HG03280 (cell line): ENCODE data around the gene TBXA2R.

ENCODE experiments used
- ATAC-seq: cut with Tn5 transposase; IDR thresholded peaks from one replicate; pipeline ENCODE4 v1.9.1; 2021; ENCODE audit warnings: mild to moderate bottlenecking, moderate library complexity; ENCODE audit not compliant: unreplicated experiment

The TBXA2R gene

DNA sequence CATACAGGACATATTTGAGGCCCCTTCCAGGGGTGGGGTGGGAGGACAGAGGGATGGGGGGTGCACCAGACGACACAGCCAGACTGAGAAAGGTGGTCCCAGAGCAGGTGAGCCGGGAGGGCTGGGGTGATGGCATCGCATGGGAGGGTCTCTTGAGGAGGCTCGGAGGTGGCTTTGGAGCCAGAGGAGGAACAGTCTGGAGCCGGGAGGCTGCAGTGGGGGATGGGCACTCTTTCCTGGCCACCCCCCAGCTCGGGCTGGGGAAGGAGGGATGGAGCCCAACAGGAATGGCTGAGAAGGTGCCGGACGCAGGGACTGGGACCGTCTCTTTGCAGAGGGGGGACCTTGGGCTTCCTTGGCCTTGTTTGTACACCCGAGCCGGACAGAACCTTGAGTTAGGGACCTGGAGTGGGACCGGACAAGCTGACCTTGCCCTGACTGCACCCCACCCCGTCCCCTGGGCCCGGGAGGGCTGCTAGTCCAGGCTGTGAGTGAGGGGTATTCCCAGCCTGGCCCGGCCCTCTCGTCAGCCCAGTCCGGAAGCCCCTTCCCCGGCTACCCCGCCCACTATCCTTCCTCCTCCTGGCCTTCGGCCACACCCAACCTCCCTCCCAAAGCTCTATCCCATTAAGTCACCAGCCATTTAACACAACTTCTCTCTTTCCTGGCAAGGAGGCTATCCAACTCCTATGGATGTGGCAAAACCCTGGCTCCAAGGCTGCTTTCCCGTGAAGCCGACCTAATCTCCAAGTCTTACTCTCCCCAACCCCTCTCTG lies 816 bp upstream of the TBXA2R start:
- ATAC-seq = no peak

DNA sequence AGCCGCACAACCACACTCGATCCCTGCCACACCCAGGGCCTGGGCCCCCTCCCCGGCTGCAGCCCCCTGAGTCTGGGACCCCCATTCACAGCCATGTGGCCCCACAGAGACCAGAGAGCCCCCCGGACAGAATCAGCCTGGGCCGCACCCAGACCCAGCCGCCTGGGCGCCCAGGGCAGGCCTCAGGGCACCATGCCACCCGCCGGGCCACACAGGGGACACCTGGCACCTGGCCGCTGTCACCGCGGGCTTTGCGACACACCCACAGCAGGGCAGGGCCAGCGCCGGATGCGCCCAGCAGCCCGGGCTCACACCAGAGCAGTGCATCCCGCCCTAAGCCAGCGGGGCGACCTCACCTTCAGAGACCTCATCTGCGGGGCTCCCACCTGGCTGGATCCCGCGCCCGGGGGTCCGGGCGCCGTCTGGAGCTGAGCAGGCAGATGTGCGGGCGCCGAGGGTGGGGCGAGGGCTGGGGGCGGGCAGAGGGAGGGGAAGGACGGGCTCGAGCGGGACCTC lies 443 bp downstream of the TBXA2R start:
- no peak for ATAC-seq

DNA sequence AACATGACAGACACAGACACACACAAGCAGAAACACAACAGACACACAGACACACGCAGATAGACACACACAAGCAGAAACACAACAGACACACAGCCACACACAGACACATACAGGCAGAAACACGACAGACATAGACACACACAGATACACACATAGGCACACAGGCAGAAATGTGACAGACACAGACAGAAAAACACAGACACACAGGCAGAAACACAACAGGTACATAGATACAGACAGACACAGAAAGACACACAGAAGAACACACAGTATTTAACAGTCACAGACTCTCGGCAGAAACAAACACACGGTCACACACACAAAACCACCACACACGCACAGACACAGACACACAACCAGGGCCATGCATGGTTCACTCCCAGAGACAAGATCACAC lies 905 bp downstream of the TBXA2R start:
- ATAC-seq = no peak

DNA sequence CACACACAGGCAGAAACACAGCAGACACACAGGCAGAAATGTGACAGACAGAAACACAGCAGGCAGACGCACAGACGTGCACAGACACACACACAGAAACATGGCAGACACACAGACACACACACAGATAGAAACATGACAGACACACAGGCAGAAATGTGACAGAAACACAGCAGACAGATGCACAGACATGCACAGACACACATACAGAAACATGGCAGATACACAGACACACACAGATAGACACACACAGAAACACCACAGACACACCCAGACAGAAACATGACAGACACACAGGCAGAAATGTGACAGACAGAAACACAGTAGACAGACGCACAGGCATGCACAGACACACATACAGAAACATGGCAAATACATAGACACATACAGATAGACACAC lies 1.3 kb downstream of the TBXA2R start:
- ATAC-seq = no peak

DNA sequence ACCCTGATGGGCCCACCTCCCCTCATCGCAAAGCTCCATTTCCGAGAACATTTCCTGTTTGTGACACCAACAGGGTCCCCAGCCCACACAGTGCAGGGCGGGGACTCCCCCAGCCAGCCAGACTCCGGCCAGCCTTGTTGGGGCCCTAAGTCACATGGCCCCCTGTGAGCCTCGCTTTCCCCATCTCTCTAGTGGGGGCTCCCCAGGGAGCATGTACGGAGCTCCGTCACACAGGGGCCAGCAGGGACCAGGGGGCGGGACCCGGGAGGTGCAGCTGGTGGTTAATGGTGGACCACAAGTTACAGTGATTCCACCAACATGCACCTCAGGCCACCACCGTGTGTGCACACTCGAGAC lies 1.7 kb downstream of the TBXA2R start:
- no peak for ATAC-seq

DNA sequence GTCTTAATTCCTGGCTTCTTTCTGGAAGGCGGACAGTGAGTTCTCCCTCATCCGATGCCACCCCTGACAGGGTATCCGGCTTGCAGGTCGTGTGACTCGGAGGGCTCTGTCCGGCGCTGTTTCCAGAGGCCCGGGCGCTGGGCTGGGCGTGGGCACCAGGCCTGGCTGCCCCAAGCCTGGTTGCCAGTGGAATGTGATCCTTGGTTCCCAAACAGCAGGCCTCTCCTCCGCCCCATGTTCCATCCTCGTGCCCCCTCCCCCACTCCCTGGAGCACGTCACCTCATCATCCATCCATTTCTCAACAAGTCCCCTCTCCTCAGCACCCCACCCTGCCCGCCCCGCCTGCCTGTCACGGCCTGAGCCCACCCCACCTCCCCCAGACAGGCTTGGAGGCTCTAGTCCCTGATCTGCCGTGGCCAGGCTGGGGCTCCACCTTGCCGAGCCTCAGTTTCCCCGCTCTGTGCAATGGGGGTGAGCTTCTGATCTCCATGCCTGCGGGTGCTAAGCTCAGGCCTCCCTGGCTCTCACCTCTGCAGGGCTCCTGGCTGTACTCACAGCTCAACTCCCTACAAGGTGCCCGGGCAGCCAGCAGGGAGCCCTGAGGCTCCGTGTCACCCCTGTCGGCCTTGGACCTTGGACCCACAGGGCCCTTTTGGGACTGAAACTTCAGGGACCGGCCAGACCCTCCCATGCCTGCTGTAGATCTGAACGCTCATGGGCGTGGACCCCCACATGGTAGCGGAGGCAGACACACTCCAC lies 2.3 kb downstream of the TBXA2R start:
- ATAC-seq = no peak

DNA sequence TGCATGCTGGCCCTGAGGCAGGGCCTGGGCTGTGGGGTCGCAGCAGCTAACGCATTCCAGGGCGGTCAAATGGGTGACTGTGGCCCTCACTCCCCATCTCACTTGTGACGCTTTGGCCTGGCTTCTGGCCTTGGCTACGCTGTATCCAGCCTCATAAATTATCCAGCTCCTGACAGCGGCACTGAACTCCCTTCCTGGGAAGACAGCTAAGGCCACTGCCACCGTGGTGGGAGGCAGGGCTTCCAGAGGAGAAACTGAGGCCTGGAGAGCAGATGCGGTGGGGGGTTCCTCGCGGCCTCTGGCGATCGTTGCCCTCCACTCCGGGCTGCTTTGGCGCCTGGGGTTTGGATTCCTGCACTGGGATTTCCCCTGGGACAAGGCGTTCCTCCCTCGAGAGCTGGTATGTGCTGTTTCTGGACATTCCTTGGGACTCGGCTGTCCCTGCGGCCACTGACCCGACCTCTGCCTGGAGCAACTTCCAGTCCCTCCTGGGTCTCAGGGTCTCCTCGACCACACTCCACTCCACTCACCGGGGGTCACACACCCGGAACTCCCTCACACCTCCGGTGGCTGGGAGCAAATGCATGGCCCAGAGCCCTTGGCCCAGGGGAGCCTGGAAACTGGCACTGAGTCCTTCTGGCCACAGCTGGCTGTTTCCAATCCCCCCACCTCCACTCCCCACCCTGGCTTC lies 3.4 kb downstream of the TBXA2R start:
- no peak for ATAC-seq

DNA sequence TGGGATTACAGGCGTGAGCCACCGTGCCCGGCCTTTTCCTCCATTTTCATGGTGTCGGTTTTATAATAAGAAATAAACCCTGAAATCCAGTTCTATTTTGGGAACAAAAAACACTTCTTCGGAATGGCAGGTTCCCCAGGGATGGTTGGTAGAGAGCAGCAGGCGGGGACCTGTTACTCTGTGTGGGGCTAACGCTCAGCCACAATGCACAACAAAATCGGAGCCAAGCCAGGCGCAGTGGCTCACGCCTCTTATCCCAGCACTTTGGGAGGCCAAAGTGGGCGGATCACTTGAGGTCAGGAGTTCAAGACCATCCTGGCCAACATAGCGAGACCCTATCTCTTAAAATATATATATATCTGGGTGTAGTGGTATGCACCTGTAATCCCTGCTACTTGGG lies 5.7 kb downstream of the TBXA2R start:
- no peak for ATAC-seq

DNA sequence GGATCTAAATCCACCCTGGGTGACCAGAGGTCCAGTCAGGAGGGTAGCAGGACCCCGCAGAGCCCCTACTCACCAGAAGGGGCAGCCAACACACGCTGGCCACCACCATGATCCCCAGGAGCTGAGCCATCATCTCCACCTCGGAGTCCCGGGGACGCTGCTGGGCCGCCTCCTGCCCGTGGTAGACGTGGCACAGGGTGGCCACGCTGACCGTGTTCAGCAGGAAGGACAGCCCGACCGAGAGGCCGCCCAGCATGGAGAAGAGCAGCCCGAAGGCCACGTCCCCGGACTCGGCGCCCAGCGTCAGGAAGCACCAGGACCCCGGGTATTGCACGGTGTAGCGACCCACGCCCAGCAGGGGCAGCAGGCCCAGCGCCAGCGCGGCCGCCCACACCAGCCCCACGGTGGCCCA lies 6.9 kb downstream of the TBXA2R start:
- ATAC-seq = no peak

DNA sequence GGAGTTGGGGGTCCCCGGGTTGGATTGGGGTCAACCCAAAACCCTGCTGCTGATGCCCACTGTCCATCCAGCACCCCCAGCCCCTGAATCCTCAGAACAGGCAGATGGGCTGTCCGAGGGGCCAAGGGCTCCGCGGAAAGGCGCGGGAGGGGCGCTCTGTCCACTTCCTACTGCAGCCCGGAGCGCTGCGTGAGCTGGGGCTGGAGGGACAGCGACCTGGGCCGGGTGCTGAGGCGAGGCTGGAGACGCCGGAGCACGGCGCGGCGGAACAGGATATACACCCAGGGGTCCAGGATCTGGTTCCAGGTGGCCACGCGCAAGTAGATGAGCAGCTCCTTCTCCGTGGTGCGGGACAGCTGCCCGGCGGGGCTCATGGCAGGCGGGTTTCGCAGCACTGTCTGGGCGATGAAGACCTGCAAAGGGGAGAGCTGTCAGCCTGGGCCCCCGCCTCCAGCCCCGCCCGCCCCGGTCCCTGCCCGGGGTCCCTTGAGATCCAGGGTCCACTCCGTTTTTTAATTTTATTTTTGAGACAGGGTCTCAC lies 11.1 kb downstream of the TBXA2R start:
- no peak for ATAC-seq

DNA sequence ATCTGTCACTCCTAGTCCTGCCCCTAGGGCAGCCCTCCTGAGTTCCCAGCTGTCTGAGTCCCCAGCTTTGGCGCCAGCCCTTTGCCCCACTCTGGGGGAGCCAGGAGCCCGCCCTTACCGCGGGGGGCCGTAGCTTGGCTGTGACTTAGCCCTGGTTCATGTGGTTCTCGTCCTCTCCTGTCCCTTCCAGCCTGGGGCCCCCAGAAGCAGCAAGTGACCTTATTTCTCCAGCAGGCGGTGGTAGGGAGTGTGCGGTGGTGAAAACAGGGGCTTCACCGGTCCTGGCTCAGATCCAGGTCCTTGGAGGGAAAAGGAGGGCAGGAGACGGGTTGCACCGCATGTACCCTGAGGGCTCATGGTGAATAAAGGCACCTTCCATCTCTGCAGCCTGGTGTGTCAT lies 13.5 kb downstream of the TBXA2R start:
- no peak for ATAC-seq

DNA sequence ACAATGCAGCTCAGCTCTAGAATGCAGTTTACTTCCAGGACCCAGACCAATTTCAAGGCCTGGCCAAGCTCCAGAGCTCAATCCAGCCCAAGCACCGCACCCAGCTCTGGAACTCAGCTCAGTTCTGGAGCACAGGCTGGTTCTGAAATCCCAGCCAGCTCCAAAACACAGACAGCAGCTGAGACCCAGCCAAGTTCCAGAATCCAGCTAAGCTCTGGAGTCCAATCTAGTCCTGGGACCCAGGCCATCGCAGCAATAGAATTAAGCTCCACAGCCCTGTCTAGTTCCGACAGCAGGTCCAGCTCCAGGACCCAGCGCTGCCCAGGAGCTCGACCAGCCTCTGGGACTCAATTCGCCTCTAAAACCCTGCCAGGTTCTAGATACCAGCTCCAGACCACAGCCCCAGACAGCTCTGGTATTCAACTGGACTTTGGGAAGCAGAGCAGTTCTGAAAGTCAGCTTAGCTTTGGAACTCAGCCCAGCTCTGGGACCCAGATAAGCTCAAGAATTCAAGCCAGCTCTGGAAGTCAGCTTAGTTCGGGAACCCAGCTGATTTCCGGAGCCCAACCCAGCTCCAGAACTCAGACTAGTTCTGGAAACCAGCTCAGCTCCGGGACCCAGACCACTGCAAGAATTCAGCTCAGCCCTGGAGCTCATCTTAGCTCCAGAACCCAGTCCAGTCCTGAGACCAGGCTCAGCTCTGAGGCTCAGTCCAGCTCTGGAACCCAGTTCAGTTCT lies 14.6 kb downstream of the TBXA2R start:
- ATAC-seq = no peak

DNA sequence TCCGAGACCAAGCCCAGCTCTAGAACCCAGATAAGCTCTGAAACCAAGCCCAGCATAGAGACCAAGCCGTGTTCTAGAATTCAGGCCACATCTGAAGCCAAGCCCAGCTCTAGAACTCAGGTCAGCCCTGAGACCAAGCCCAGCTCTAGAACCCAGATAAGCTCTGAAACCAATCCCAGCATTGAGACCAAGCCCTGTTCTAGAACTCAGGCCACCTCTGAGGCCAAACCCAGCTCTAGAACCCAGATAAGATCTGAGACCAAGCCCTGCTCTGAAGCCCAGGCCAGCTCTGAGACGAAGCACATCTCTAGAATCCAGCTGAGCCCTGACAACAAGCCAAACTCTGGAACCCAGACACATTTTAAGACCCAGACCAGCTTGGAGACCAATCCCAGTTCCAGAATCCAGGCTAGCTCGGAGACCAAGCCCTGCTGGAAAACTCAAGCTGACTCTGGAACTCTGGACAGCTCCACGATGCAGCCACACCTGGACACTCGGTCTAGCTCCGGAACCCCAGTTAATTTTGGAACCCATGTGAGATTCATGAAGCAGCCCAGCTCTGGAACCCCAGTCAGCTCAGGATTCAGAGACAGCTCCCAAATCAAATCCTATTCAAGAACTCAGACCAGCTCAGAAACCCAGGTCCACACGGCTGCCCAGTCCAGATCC lies 15.6 kb downstream of the TBXA2R start:
- no peak for ATAC-seq

DNA sequence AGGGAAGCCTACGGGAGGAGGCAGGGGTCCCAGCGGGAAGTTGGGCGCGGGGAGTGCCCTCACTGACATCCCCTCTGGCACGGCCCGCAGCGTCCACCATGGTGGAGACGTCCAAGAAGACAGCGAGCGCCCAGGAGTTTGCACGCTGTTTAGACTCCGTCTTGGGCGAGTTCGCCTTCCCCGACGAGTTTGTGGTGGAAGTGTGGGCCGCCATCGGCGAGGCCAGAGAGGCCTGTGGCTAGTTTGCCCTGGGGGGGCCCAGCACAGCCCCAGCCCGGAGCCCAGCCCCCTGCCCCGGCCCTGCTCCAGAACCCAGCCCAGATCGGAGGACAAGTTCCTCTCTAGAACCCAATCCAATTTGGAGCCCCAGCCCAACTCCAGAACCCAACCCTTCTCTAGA lies 16.7 kb downstream of the TBXA2R start:
- no peak for ATAC-seq

DNA sequence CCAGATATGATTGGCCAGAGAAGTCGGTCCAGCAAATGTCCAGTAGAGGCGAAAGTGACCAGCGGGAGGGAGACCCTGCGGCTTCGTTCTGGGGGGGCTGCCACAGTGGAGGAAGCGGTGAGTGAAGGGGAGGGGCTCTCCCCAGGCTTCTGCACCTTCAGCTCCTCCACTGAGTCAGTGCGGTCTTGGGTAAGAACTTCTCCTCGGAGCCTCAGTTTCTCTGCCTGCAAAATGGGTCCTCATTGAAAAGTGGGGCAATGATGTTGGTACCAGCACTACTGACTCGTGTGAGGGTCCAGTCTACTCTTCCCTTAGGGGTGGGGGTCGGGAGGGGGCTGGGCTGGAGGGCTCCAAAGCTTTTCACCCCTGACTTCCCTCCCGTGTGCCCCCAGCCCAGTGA lies 17.2 kb downstream of the TBXA2R start:
- ATAC-seq = no peak

DNA sequence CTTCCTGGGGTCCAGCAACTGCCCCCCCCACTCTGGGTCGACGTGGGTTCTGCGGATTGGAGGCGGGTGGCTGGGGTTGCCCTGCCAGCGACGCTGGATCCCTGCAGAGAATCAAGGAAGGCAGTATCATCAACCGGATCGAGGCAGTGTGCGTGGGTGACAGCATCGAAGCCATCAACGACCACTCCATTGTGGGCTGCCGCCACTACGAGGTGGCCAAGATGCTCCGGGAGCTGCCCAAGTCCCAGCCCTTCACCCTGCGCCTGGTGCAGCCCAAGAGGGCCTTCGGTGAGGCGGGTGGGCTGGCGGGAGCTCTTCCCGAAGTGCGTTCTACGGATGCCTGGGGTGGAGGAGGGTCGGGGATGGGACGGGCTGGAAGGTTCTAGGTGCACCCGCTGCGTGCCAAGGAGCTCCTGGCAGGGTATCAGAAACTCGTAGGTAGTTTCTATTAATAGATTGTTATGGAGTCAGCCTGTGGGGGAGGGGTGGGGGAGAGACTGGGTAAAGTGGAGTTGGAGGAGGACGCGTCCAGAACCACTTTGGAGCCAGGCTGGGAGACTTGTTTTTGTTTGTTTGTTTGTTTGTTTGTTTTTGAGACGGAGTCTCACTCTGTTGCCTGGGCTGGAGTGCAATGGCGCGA lies 19.8 kb downstream of the TBXA2R start:
- no peak for ATAC-seq

DNA sequence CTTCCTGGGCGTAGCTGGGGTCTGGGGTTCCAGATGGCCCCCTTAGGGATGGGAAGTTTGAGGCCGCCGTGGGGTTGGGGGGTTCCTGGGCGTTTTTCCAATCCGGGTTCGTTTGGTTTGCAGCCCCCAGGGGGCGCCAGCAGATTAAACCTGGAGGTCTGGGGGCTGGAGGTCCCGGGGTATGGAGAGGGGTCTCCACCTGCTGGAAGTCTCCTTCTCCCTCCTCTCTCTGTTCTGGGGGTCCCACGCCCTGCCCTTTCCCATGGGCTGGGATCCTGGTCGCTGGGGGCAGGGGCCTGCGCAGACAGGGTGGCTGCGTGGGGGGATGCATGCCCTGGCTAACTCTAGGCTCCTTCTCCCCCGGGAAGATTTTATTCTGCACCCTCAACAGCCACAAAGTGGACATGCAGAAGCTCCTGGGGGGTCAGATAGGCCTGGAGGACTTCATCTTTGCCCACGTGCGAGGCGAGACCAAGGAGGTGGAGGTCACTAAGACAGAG lies 20.5 kb downstream of the TBXA2R start:
- ATAC-seq = no peak

DNA sequence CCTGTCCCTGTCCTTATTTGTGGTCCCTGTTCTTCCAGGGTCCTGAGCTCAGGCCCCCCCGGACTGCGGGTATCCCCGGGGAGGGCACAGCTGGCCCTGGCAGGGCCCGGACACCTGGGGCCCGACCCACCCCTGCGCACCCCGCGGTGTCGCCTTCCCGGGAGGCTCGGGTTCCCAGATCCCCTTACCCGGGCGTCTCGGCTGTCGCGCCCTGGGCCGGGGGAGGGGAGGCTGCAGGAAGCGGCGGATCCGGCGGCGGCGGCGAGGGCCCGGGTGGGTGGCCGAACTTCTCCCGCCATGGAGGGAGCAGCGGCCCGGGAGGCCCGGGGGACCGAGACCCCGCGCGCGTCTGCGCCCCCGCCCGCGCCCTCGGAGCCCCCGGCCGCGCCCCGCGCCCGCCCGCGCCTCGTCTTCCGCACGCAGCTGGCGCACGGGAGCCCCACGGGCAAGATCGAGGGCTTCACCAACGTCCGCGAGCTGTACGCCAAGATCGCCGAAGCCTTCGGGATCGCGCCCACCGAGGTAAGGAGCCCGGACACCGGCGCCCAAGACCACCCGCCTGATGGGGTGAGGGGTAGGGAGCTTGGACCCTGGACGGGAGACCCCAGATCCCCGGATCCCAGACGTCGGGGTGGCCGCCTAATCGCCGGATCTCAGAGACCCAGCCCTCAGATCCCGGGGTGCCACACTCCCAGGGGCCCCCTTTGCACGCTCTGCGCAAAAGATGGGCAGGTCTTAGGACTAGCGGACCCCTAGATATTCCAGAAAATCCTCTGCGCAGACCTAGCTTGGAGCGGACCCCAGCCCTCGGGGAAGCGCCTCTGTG lies 21.2 kb downstream of the TBXA2R start, which contains the start of gene GIPC3:
GIPC3 (plus strand) TSS at position 178 of the 826 bp plus-strand sequence; CDS start at position 298, 120 bp downstream.
- no peak for ATAC-seq
